ENCODE measurements around the gene SPTLC2. TPM values are rescaled to one million over a fixed set of nuclear protein-coding genes. Genes with fewer than 3 reads are reported as not detected.
"Not testable (repeated sequence)": the region's sequence is repeated elsewhere in the genome, so short reads cannot be mapped to it uniquely, and the experiment has no call there.

The SPTLC2 gene
- total and polyA plus RNA-seq, 8 donors, result 32.9 to 44.0 (median 38.3) TPM

DNA sequence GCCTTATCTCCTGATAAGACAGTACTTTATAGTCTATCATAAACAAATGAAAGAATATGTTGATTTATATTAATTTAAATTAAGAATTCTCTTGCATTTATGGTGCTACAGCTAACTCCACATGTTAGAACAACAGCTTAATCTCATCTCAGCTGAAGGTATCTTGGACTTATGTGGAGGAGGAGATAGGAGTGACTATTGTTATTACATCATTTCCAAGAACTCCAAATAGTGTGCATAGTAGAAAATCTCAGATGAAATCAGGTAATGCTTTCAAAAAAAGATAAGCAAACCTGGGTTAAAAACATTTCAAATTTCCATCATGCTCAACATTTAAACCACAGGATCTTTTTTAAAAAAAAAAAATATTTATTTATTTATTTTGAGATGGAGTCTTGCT is 86.5 kb downstream of the SPTLC2 start:
- peaks cover 0 to 5% of the 10 kb centered on the region in 2 donors for H3K36me3 ChIP-seq
- H3K4me3 ChIP-seq, result no peak overlapping the region
- no peaks in the 10 kb centered on the region for H3K4me1 ChIP-seq
- no peak overlapping the region for H3K27ac ChIP-seq
- DNase-seq, result no peak
- no peak for TF ChIP-seq CTCF (IDR thresholded peaks at IDR 0.05)
- H3K27me3 ChIP-seq, result no peaks in the 10 kb centered on the region
- no peaks in the 10 kb centered on the region for H3K9me3 ChIP-seq
- no peak for ATAC-seq
- intact Hi-C loops (cut with DNase I), result no loop called here

- H3K4me3 ChIP-seq, result no peak overlapping the region
- no peaks in the 10 kb centered on the region for H3K4me1 ChIP-seq
- no peak for DNase-seq
- ATAC-seq, result no peak
- no peak overlapping the region for H3K27ac ChIP-seq
- no peaks in the 10 kb centered on the region for H3K36me3 ChIP-seq
- no peaks in the 10 kb centered on the region for H3K27me3 ChIP-seq
- no peak for TF ChIP-seq CTCF (IDR thresholded peaks at IDR 0.05)
- intact Hi-C loops (cut with DNase I), result no loop called here
- H3K9me3 ChIP-seq, result no peaks in the 10 kb centered on the region
Measured at GRCh38 chr14:77529213-77529612, 87.2 kb downstream of the SPTLC2 start.

GRCh38 chr14:77528701-77529100 is 87.7 kb downstream of the SPTLC2 start:
- H3K36me3 ChIP-seq; ATAC-seq; intact Hi-C loops (cut with DNase I); H3K27ac ChIP-seq; H3K4me1 ChIP-seq; H3K27me3 ChIP-seq; DNase-seq; H3K9me3 ChIP-seq; H3K4me3 ChIP-seq: not testable (repeated sequence)

DNA sequence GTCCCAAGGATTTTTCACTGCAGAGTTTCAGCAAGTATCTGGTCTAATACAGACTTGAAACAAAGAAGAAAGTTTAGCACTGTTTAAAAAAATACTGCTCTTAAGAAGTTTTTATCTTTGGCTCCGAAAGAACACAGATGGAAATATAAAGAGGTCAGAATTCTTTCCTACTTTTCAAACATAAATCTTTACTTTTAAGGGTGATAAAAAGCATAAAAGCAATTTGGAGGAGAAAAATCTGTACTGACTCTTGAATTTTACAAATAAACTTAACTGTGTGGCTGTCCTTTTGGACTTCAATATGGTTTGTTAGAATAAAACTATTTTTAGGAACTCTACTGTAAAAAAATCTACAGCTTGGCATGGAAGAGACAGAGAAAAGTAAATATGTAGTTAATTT is 90.2 kb downstream of the SPTLC2 start:
- Histone ChIP-seq H3K27me3 (no peaks in the 10 kb centered on the region), H3K4me3 (no peak overlapping the region), H3K4me1 (no peaks in the 10 kb centered on the region), H3K36me3 (peaks cover 0 to 13% of the 10 kb centered on the region in 2 donors), H3K27ac (no peak overlapping the region), H3K9me3 (no peaks in the 10 kb centered on the region)
- DNase-seq (no peak), ATAC-seq (no peak)
- intact Hi-C loops (cut with DNase I), result no loop called here
- no peak for TF ChIP-seq CTCF (IDR thresholded peaks at IDR 0.05)

DNA sequence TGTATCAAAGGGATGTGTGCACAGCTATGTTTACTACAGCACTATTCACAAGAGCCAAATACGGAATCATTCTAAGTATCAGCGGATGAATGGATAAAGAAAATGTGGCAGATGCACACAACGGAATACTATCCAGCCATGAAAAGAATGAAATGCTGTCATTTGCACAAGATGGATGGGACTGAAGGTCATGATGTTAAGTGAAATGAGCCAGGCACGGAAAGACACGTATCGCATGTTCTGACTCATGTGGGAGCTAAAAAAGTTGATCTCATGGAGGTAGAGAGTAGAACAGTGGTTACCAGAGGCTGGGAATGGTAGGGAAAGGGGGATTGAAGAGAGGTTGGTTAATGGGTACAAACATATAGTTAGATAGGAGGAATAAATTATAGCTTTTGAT is 91.9 kb downstream of the SPTLC2 start:
- intact Hi-C loops (cut with DNase I), result no loop called here
- DNase-seq, result no peak
- Histone ChIP-seq H3K9me3 (no peaks in the 10 kb centered on the region), H3K27ac (no peak overlapping the region), H3K4me1 (no peaks in the 10 kb centered on the region), H3K4me3 (no peak overlapping the region), H3K27me3 (no peaks in the 10 kb centered on the region), H3K36me3 (peaks cover 0 to 30% of the 10 kb centered on the region in 2 donors)
- no peak for ATAC-seq
- no peak for TF ChIP-seq CTCF (IDR thresholded peaks at IDR 0.05)

DNA sequence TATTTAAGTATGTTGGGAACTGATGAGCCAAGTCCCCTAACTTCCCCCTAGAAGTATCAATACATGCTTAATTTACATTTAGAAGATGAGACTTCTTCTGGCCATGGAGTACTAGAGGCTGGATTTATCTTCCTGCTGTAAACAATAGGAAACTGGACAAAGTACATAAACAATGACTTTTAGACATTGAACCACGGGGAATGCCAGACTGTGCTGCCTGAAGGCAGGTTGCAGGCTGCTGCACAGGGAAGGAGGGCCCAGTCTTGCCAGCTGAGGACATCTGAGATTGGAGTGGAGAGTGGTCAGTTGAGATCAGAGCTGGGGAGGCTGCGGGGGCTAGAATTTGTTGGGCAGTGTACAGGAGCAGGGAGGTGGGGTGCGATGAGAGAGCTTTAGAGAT is 93.3 kb downstream of the SPTLC2 start:
- ATAC-seq (no peak), DNase-seq (no peak)
- no peak overlapping the region for H3K27ac ChIP-seq
- no peak overlapping the region for H3K4me3 ChIP-seq
- no peaks in the 10 kb centered on the region for H3K9me3 ChIP-seq
- no peaks in the 10 kb centered on the region for H3K4me1 ChIP-seq
- no peaks in the 10 kb centered on the region for H3K27me3 ChIP-seq
- no peak for TF ChIP-seq CTCF (IDR thresholded peaks at IDR 0.05)
- H3K36me3 ChIP-seq, result peaks cover 0 to 45% of the 10 kb centered on the region in 2 donors
- intact Hi-C loops (cut with DNase I), result no loop called here
